ENCODE results near the gene SEC24A.
"Not testable (repeated sequence)": the region's sequence is repeated elsewhere in the genome, so short reads cannot be mapped to it uniquely, and the experiment has no call there.

The SEC24A gene

DNA sequence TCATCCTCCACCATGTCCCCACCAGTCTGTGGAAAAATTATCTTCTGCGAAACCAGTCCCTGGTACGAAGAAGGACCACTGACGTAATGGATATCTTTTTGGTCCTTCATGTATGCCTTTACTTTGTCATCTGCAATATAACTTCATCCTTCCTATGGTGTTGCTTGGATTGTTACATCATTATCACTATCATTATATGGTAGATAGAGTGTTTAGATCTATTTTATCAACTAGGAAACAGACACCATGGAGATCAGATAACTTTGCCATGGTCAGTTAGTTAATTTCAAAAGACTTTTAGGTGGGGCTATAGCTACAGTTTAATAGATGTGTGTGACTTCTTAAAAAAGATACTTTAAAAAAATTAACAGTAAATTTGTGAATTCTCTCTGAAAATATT, 66.0 kb downstream of the SEC24A start:
- in situ Hi-C loops (cut with MboI; ENCODE audit: low sequenced_read_pairs, unreplicated experiment): no loop called here
- no peak for DNase-seq (ENCODE audit: low spot score)
- TF ChIP-seq, protein P1, sequence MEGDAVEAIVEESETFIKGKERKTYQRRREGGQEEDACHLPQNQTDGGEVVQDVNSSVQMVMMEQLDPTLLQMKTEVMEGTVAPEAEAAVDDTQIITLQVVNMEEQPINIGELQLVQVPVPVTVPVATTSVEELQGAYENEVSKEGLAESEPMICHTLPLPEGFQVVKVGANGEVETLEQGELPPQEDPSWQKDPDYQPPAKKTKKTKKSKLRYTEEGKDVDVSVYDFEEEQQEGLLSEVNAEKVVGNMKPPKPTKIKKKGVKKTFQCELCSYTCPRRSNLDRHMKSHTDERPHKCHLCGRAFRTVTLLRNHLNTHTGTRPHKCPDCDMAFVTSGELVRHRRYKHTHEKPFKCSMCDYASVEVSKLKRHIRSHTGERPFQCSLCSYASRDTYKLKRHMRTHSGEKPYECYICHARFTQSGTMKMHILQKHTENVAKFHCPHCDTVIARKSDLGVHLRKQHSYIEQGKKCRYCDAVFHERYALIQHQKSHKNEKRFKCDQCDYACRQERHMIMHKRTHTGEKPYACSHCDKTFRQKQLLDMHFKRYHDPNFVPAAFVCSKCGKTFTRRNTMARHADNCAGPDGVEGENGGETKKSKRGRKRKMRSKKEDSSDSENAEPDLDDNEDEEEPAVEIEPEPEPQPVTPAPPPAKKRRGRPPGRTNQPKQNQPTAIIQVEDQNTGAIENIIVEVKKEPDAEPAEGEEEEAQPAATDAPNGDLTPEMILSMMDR (IDR thresholded peaks at IDR 0.05; ENCODE audit: borderline replicate concordance, control extremely low read depth, extremely low read depth, insufficient read depth, missing control alignments): no peak

DNA sequence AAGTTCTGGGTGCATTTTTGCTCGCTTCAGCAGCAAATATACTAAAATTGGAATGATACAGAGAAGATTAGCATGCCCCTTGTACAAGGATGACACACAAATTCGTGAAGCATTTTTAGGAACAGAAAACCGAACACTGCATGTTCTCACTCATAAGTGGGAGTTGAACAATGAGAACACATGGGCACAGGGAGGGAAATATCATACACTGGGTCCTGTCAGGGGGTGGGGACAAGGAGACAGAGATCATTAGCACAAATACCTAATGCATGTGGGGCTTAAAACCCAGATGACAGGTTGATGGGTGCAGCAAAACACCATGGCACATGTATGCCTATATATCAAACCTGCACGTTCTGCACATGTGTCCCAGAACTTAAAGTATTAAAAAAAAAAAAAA, 66.9 kb downstream of the SEC24A start:
- in situ Hi-C loops (cut with MboI; ENCODE audit: low sequenced_read_pairs, unreplicated experiment); DNase-seq (ENCODE audit: low spot score): not testable (repeated sequence)

DNA sequence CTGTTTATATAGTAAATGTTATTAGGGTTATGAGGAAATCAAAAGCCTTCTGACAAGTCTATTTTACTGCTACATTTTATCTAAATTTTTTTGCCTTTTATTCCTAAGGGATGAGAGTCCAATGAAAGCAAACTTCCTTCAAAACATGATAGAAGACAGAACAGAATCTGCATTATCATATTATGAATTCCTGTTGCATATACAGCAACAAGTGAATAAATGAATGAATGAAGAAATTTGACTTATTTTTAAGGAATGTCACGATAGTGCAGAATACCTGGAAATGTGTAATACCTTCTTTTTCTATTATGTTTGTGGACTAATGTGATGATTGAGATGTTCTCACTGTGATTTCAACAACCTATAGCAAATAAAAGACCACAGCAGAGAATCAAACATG, 76.3 kb downstream of the SEC24A start:
- DNase-seq (ENCODE audit: low spot score): no peak
- in situ Hi-C loops (cut with MboI; ENCODE audit: low sequenced_read_pairs, unreplicated experiment): no loop called here
- TF ChIP-seq, protein P1 (IDR thresholded peaks at IDR 0.05; ENCODE audit: borderline replicate concordance, control extremely low read depth, extremely low read depth, insufficient read depth, missing control alignments): no peak

DNA sequence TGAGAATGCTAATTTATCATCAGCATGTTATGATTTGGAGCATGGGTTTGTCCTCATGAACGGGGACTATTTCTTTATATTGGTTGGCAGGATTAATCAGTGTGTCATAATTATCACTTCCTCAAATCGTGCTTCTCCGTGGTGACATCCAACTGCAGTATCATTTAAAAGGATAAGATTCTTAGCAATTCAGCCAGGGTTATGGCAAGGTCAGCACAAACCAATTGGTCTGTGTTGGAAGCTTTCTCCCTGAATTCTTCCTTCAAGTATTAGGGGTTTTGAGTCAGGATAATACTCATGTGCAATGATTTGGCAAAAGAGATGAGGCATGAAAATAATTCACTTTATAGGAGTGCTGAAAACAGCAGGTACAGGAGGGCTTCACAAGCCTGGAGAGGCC, 84.2 kb downstream of the SEC24A start:
- TF ChIP-seq, protein P1 (IDR thresholded peaks at IDR 0.05; ENCODE audit: borderline replicate concordance, control extremely low read depth, extremely low read depth, insufficient read depth, missing control alignments): no peak
- no peak for DNase-seq (ENCODE audit: low spot score)
- in situ Hi-C loops (cut with MboI; ENCODE audit: low sequenced_read_pairs, unreplicated experiment): no loop called here

DNA sequence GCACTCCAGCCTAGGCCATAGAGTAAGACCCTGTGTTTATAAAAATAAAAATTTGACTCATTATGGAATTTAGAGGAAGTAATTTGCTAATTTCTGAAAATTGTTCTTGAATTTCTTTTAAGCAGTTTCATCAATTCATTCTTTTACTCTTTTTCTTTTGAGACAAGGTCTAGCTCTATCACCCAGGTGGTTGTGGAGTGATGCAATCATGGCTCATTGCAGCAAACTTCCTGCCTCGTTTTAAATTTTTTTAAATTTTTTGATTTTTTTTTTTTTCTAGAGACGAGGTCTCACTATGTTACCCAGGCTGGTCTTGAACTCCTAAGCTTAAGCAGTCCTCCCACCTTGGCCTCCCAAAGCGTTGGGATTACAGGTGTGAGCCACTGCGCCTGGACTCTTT, 86.7 kb downstream of the SEC24A start:
- DNase-seq (ENCODE audit: low spot score): no peak
- in situ Hi-C loops (cut with MboI; ENCODE audit: low sequenced_read_pairs, unreplicated experiment): no loop called here
- TF ChIP-seq, protein P1 (IDR thresholded peaks at IDR 0.05; ENCODE audit: borderline replicate concordance, control extremely low read depth, extremely low read depth, insufficient read depth, missing control alignments): no peak

DNA sequence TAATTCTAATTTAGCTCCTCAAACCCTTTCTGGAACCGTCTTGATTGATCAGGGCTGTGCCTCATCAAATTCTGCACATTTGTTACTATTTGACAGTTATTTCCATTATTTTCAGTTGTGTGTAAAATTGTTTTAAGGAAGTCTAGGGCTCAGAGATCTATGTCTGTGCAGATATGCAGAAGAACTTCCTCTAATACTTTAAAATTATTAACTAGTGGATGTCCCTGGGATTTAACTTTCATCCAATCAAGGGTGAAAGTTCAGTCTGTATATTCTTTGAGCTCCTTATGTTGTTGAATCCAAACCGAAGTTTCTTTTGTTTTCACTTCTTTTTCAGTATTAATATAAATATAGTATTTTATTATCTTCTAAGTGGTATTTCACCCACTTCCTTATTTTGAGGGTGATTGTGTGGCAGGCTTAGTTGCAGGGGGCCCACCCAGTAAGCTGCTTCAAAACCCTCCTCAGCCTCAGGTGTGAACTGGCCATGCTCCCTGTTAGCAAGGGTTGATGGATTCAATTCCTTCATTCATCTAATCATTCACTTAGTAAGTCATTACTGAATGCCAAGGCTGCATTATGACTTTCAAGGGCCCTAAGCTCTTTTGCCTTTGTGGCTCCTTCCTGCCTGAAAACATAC, 87.7 kb downstream of the SEC24A start:
- DNase-seq (ENCODE audit: low spot score): no peak
- TF ChIP-seq, protein P1 (IDR thresholded peaks at IDR 0.05; ENCODE audit: borderline replicate concordance, control extremely low read depth, extremely low read depth, insufficient read depth, missing control alignments): no peak
- in situ Hi-C loops (cut with MboI; ENCODE audit: low sequenced_read_pairs, unreplicated experiment): no loop called here

DNA sequence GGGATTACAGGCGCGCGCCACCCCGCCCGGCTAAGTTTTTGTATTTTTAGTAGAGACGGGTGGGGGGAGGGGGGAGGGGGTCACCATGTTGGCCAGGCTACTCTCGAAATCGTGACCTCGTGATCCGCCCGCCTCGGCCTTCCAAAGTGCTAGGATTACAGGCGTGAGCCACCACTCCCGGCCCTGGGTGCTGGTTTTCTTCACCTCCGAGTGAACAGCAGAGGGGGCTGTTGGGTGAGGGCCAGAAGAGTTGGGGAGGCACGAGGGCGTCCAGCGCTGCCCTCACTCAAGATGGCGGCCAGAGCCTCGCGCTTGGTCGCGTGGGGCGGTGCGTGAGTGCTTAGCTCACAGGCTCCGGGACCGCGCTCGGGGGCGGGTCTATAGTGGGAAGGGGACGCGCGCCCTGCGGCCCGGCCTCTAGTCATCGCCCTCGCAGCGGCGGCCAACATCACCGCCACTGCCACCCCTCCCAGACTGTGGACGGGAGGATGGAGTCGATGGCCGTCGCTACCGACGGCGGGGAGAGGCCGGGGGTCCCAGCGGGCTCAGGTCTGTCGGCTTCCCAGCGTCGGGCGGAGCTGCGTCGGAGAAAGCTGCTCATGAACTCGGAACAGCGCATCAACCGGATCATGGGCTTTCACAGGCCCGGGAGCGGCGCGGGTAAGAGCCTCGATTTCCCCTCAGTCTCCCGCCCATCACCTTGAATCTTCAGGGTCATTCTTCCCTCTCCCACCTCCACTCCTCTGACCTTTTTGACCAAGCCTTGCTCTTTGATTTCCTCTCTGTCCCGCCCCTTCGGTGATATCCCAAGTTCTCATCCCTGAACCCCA, 89.8 kb downstream of the SEC24A start, which contains the start of gene CAMLG:
Gene CAMLG, plus strand, starts transcription at position 416 of the 830 bp plus-strand sequence. Its CDS starts 73 bp downstream, at position 489.
- DNase-seq (ENCODE audit: low spot score): peak; percentile 95
- in situ Hi-C loops (cut with MboI; ENCODE audit: low sequenced_read_pairs, unreplicated experiment): no loop called here
- TF ChIP-seq, protein P1 (IDR thresholded peaks at IDR 0.05; ENCODE audit: borderline replicate concordance, control extremely low read depth, extremely low read depth, insufficient read depth, missing control alignments): peak; percentile 78
